Heart right ventricle (tissue), 16 donors: ENCODE measurements around the gene SEMA5A. TPM values are rescaled to one million over a fixed set of nuclear protein-coding genes. Genes with fewer than 3 reads are reported as not detected.

Experiments used
- ATAC-seq, 8 donors: fragments of 200-7000 bp; cut with Tn5 transposase; one replicate each; pipeline ENCODE4 v1.9.1; 2020; ENCODE audit warnings: mild to moderate bottlenecking in 8 of 8, moderate library complexity in 8 of 8, moderate number of reproducible peaks in 1 of 8
- DNase-seq, 2 donors: peaks; one replicate each; pipeline ENCODE4 v3.0.0-alpha.2; 2020
- H3K27ac ChIP-seq, 10 donors: fragments of 200-600 bp; sonication (generic) in 2 of 10; one replicate each; pipeline versions ENCODE4 v1.5.0 to v1.8.0; 2020 to 2022; ENCODE audit warnings: mild to moderate bottlenecking in 3 of 10
- H3K27me3 ChIP-seq, 7 donors: fragments of 200-600 bp; one replicate each; pipeline ENCODE4 v1.8.0; 2021 to 2022; ENCODE audit warnings: mild to moderate bottlenecking in 2 of 7
- H3K36me3 ChIP-seq, 9 donors: fragments of 200-600 bp; sonication (generic) in 1 of 9; one replicate each; pipeline versions ENCODE4 v1.5.0 to v1.8.0; 2020 to 2022; ENCODE audit warnings: mild to moderate bottlenecking in 2 of 9
- H3K4me1 ChIP-seq, 9 donors: fragments of 200-600 bp; sonication (generic) in 1 of 9; one replicate each; pipeline versions ENCODE4 v1.5.0 to v1.8.0; 2020 to 2022; ENCODE audit warnings: mild to moderate bottlenecking in 4 of 9
- H3K4me3 ChIP-seq, 10 donors: fragments of 200-600 bp; sonication (generic) in 2 of 10; one replicate each; pipeline versions ENCODE4 v1.5.0 to v1.8.0; 2020 to 2022; ENCODE audit warnings: mild to moderate bottlenecking in 7 of 10, moderate library complexity in 2 of 10
- H3K9me3 ChIP-seq, 11 donors: fragments of 200-600 bp in 10 of 11; sonication (generic) in 2 of 11; one replicate each; pipeline versions ENCODE4 v1.5.0 to v1.8.0; 2013 to 2022; ENCODE audit warnings: mild to moderate bottlenecking in 2 of 11, control low read depth in 1 of 11, moderate library complexity in 1 of 11
- WGBS, 2 donors: extraction: QIAGEN DNeasy Blood & Tissue Kit; methylation state at CpG; one replicate each; pipeline ENCODE4 v1.1.7; 2013; ENCODE audit warnings: inconsistent platforms in 1 of 2; 5-methylcytosine and 5-hydroxymethylcytosine counted together
- intact Hi-C, 10 donors: fragments of 100-400 bp; cut with DNase I; formaldehyde crosslinking; loops; one replicate each; pipeline versions ENCODE4 v1.11.1 to v1.14.2; 2022
- polyA plus RNA-seq, 2 donors: library from polyadenylated mRNA; stranded (reverse); fragments of 200-250 nt; gene quantifications; one replicate each; pipeline ENCODE4 v1.2.3, GENCODE V29; 2013
- total RNA-seq, 10 donors: library from RNA; stranded (reverse); fragmentation: NEBNext Ultra II Directional in 3 of 10; extraction: Animal tissue kit (Norgen Biotek cat#: 25700) in 3 of 10; gene quantifications; one replicate each; pipeline versions ENCODE4 v1.2.1 to v1.2.4, GENCODE V29; 2021 to 2023
- TF ChIP-seq, protein P1 (sequence below), 9 donors: fragments of 200-600 bp; sonication (generic) in 2 of 9; IDR thresholded peaks; one replicate each; pipeline versions ENCODE4 v1.5.0 to v1.8.0; 2021 to 2022; ENCODE audit warnings: antibody characterized with exemption in 9 of 9, mild to moderate bottlenecking in 5 of 9, moderate library complexity in 1 of 9
- donor health status: Arrhythmogenic right ventricular cardiomyopathy.
- donor health status: ischemic (EF 13 %, LVEDD 7.1; RV severe dilation, severe dysfunction).
- donor health status: healthy with polysubstance abuse.
- donor health status: DM: no; HTN: yes; CAD: no.
- donor health status: DM: no; HTN: no; CAD: no.
- donor health status: ischemic (EF 25% LVEDD 6.9; RV normal size, moderate dysfunction).
- donor health status: ischemic (EF 25% LVEDD 5.7; RV mildly dilated, moderate dysfunction).
- donor health status: healthy.
- donor health status: DM: yes; HTN: yes; CAD: no.
- donor health status: Ischemic cardiomyopathy.
- donor health status: ischemic (EF 35%, LVEDD 5.7; RV mildly dilated, moderate dysfunction).
- donor health status: nonischemic (EF 11% LVEDD 7.7; RV severe dilation, severe dysfunction).
- donor health status: DM: yes; HTN: yes; CAD: no.
- donor health status: PGD.
- donor health status: ischemic (EF 29% LVEDD 5.4; RV normal size, mild dysfunction).
- donor health status: nonischemic (EF 23%, LVEDD 6.1; RV moderate dilation, normal function).

The SEMA5A gene
- total and polyA plus RNA-seq, 12 donors = 1.9 to 71.5 (median 48.0) TPM

DNA sequence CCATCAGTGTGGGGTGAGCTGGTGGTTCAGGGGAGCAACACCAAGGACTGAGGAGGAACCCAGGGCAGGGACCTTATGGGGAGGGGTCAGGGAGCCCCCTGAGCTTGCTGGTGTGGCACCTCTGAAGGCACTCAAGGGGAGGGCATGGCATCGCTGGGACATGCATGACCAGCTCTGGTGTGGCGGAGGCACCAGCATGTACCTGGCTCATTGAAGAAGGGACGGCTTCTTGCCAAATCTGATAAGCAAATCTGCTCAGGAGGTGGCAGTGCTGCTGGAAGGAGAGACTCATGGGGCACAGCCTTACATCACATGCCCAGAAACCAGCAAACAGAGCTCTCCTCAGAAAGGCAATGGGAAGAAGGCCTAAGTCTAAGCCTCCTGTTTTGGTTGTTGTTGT, 421.8 kb downstream of the SEMA5A start:
- Histone ChIP-seq H3K9me3 (no peaks in the 10 kb centered on the region), H3K36me3 (peaks cover 0 to 19% (median 0%) of the 10 kb centered on the region in 9 donors), H3K27me3 (no peaks in the 10 kb centered on the region), H3K27ac (no peak overlapping the region), H3K4me3 (no peak overlapping the region), H3K4me1 (no peaks in the 10 kb centered on the region)
- intact Hi-C loops = no loop called here
- ATAC-seq (no peak), DNase-seq (no peak)
- TF ChIP-seq, protein P1, sequence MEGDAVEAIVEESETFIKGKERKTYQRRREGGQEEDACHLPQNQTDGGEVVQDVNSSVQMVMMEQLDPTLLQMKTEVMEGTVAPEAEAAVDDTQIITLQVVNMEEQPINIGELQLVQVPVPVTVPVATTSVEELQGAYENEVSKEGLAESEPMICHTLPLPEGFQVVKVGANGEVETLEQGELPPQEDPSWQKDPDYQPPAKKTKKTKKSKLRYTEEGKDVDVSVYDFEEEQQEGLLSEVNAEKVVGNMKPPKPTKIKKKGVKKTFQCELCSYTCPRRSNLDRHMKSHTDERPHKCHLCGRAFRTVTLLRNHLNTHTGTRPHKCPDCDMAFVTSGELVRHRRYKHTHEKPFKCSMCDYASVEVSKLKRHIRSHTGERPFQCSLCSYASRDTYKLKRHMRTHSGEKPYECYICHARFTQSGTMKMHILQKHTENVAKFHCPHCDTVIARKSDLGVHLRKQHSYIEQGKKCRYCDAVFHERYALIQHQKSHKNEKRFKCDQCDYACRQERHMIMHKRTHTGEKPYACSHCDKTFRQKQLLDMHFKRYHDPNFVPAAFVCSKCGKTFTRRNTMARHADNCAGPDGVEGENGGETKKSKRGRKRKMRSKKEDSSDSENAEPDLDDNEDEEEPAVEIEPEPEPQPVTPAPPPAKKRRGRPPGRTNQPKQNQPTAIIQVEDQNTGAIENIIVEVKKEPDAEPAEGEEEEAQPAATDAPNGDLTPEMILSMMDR (IDR thresholded peaks at IDR 0.05) = no peak
- 73 to 74% methylated on average over 3 of the region's 3 CpGs for WGBS, 2 donors

GRCh38 chr5:9122528-9122927, 423.3 kb downstream of the SEMA5A start:
- Histone ChIP-seq H3K9me3 (no peaks in the 10 kb centered on the region), H3K4me1 (no peaks in the 10 kb centered on the region), H3K27me3 (no peaks in the 10 kb centered on the region), H3K27ac (no peak overlapping the region), H3K36me3 (peaks cover 0 to 34% (median 0%) of the 10 kb centered on the region in 9 donors), H3K4me3 (no peak overlapping the region)
- 94 to 95% methylated on average over 16 of the region's 16 CpGs for WGBS, 2 donors
- intact Hi-C loops = no loop called here
- TF ChIP-seq, protein P1 (IDR thresholded peaks at IDR 0.05) = no peak
- ATAC-seq = no peak
- DNase-seq = no peak

DNA sequence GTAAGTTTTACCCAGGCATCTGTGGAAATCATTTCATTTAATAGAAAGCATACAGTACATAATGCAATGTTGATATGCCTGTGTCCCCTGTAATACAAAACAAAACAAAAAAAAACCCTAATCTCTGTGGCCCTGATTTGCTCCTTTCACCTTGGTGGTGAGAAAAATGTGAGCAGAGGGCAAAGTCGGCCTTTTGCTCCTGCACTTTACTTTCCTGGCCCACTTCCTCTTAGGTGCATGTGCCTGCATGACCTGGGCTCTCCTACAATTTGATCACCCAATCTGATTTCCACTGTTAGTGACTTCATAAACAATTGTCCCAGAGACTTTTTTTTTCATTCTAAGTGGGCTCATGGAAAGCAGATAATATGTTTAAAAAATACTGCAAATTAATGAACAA, 424.3 kb downstream of the SEMA5A start:
- Histone ChIP-seq H3K27ac (no peak overlapping the region), H3K9me3 (no peaks in the 10 kb centered on the region), H3K36me3 (peaks cover 0 to 44% (median 0%) of the 10 kb centered on the region in 9 donors), H3K27me3 (no peaks in the 10 kb centered on the region), H3K4me1 (no peaks in the 10 kb centered on the region), H3K4me3 (no peak overlapping the region)
- intact Hi-C loops = no loop called here
- ATAC-seq (no peak), DNase-seq (no peak)
- WGBS, 2 donors = 64 to 78% methylated on average over 1 of the region's 1 CpG
- TF ChIP-seq, protein P1 (IDR thresholded peaks at IDR 0.05) = no peak

GRCh38 chr5:9118852-9119251, 427.0 kb downstream of the SEMA5A start:
- Histone ChIP-seq H3K9me3 (peaks cover 0 to 19% (median 5%) of the 10 kb centered on the region in 11 donors), H3K27ac (no peak overlapping the region), H3K4me3 (no peak overlapping the region), H3K36me3 (peaks cover 0 to 64% (median 0%) of the 10 kb centered on the region in 9 donors), H3K4me1 (no peaks in the 10 kb centered on the region), H3K27me3 (no peaks in the 10 kb centered on the region)
- WGBS, 2 donors = 88 to 90% methylated on average over 22 of the region's 22 CpGs
- ATAC-seq (no peak), DNase-seq (no peak)
- intact Hi-C loops = no loop called here
- TF ChIP-seq, protein P1 (IDR thresholded peaks at IDR 0.05) = no peak
